HG02678 (cell line): ENCODE results near the gene KMT2E.
A peak's percentile ranks its signal among the peaks of the same experiment; 100 is the strongest.

Experiments
- ATAC-seq: cut with Tn5 transposase; IDR thresholded peaks from one replicate; pipeline ENCODE4 v1.9.1; 2021; ENCODE audit warnings: mild to moderate bottlenecking, moderate library complexity; ENCODE audit not compliant: unreplicated experiment

KMT2E gene

GRCh38 chr7:105065104-105065503 lies 51.1 kb downstream of the KMT2E start:
- ATAC-seq: no peak

- no peak for ATAC-seq
Observed at GRCh38 chr7:105067691-105068090, 53.7 kb downstream of the KMT2E start.

- ATAC-seq: no peak
Observed at GRCh38 chr7:105068886-105069285, 54.9 kb downstream of the KMT2E start.

- ATAC-seq: no peak
Observed at GRCh38 chr7:105073143-105073542, 59.1 kb downstream of the KMT2E start.

GRCh38 chr7:105079348-105079747 lies 65.3 kb downstream of the KMT2E start:
- no peak for ATAC-seq

- ATAC-seq: no peak
Observed at GRCh38 chr7:105084581-105084980, 70.6 kb downstream of the KMT2E start.

- ATAC-seq: no peak
Observed at GRCh38 chr7:105086850-105087249, 72.8 kb downstream of the KMT2E start.

GRCh38 chr7:105087981-105088380 lies 74.0 kb downstream of the KMT2E start:
- ATAC-seq: no peak

GRCh38 chr7:105088456-105088855 lies 74.5 kb downstream of the KMT2E start:
- no peak for ATAC-seq

- no peak for ATAC-seq
Observed at GRCh38 chr7:105094966-105095365, 81.0 kb downstream of the KMT2E start.

- ATAC-seq: no peak
Observed at GRCh38 chr7:105096306-105096705, 82.3 kb downstream of the KMT2E start.

- no peak for ATAC-seq
Observed at GRCh38 chr7:105097619-105098018, 83.6 kb downstream of the KMT2E start.

- peak; percentile 77 for ATAC-seq
Observed at GRCh38 chr7:105098863-105099515, 85.0 kb downstream of the KMT2E start.

- no peak for ATAC-seq
Observed at GRCh38 chr7:105101864-105102263, 87.9 kb downstream of the KMT2E start.

GRCh38 chr7:105102557-105103352 lies 88.8 kb downstream of the KMT2E start:
- ATAC-seq: no peak

GRCh38 chr7:105105579-105105978 lies 91.6 kb downstream of the KMT2E start:
- ATAC-seq: no peak

- no peak for ATAC-seq
Observed at GRCh38 chr7:105106473-105106872, 92.5 kb downstream of the KMT2E start.

GRCh38 chr7:105107458-105107857 lies 93.5 kb downstream of the KMT2E start:
- no peak for ATAC-seq

- no peak for ATAC-seq
Observed at GRCh38 chr7:105112440-105113418, 98.7 kb downstream of the KMT2E start.

- peak; percentile 50 for ATAC-seq
Observed at GRCh38 chr7:105118612-105119600, 104.9 kb downstream of the KMT2E start.
